ENCODE measurements around the gene POLA2.
"Not testable (repeated sequence)": the region's sequence is repeated elsewhere in the genome, so short reads cannot be mapped to it uniquely, and the experiment has no call there.

The POLA2 gene, protein sequence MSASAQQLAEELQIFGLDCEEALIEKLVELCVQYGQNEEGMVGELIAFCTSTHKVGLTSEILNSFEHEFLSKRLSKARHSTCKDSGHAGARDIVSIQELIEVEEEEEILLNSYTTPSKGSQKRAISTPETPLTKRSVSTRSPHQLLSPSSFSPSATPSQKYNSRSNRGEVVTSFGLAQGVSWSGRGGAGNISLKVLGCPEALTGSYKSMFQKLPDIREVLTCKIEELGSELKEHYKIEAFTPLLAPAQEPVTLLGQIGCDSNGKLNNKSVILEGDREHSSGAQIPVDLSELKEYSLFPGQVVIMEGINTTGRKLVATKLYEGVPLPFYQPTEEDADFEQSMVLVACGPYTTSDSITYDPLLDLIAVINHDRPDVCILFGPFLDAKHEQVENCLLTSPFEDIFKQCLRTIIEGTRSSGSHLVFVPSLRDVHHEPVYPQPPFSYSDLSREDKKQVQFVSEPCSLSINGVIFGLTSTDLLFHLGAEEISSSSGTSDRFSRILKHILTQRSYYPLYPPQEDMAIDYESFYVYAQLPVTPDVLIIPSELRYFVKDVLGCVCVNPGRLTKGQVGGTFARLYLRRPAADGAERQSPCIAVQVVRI

DNA sequence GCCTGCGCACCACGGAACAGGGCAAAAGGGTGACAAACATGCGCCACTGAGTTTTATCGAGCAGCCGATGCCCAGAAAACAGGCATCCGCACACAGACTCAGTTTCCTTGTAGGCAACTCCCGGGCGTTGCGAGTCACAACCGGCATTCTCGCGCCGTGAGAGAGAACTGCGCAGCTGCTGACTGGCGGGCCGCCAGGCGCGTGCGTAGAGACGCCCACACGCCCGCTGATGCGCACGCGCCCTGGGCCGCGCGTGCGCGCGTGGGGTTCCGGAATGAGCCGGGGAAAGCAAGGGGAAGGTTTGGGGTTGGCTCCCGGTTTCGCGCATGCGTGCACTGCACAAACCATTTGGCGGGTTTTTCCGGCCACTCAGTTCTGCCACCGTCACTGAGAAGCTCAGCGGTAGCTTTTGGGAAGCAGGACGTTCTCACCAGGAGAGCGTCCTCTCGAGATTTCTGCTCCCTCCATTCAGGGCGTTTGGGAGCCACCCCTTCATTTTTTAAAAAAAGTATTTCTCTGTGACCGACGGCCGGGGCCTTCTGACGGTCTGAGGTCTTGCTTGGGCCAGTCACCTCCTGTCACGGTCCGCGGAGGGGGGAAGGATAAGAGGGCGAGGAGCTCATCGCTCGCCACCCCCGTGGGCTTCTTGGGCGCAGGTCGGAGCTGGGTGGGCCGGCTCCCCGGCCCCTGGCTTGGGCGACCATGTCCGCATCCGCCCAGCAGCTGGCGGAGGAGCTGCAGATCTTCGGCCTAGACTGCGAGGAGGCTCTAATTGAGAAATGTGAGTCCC is at the start of gene POLA2:
POLA2 (plus strand) TSS at position 372 of the 790 bp plus-strand sequence; CDS start at position 703, 331 bp downstream.
- DNase-seq (ENCODE audit: low read depth), result peak; percentile 88

DNA sequence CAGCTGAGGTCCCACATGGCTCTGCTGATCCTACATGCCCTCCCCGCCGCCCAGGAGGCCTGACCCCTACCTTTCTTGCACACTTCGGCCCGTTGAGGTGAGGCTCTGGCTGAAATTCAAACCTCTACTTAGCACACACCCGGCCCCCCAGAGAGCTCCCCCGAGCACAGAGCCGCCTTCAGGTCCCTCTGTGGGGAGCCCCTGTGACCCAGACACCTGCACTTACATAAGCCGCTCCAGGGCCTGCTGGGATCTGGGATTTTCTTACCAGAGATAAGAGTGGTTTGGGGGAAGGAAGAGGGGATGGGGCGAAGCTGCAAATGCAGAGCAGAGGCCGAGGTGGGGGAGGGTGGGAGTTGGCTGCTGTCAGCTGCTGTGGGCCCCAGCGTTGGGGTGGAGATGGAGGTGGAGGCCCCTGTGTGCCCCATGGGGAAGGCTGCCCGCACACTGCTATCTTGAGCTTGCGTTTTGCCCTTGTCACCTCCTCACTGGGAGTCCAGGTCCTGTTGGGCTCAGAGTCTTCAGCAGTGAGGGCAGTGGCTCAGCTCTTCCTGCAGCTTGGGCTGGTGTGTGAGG is 49.4 kb upstream of the POLA2 start:
- DNase-seq (ENCODE audit: low read depth), result no peak

DNA sequence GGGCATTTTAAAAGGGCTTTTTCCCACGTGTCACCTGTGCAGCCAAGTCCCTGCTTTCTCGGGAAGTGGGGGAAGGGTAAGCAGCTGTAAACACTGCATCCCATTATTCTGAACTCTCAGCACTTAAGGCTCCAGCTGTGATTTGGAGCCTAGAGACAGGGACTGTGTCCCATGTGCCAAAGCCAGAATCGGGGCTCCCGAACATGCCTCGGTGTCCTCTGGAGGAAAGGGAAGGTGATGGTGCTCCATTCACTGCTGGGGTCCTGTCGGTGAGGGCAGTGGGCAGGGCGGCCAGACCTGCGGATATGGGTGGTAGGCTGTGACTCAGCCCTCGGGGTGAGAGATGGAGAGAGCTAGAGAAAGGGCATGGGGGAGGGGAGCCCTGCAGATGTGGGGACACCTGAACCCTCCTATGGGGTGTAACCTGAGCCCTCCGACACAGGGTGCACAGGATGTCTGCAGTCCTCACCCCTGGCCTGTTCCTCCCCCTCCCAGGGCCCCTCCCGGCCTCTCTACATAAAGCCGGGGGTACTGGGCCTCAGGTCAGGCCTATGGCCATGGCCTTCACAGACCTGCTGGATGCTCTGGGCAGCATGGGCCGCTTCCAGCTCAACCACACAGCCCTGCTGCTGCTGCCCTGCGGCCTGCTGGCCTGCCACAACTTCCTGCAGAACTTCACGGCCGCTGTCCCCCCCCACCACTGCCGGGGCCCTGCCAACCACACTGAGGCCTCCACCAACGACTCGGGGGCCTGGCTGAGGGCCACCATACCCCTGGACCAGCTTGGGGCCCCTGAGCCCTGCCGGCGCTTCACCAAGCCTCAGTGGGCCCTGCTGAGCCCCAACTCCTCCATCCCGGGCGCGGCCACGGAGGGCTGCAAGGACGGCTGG is 48.2 kb upstream of the POLA2 start:
- DNase-seq (ENCODE audit: low read depth), result no peak

DNA sequence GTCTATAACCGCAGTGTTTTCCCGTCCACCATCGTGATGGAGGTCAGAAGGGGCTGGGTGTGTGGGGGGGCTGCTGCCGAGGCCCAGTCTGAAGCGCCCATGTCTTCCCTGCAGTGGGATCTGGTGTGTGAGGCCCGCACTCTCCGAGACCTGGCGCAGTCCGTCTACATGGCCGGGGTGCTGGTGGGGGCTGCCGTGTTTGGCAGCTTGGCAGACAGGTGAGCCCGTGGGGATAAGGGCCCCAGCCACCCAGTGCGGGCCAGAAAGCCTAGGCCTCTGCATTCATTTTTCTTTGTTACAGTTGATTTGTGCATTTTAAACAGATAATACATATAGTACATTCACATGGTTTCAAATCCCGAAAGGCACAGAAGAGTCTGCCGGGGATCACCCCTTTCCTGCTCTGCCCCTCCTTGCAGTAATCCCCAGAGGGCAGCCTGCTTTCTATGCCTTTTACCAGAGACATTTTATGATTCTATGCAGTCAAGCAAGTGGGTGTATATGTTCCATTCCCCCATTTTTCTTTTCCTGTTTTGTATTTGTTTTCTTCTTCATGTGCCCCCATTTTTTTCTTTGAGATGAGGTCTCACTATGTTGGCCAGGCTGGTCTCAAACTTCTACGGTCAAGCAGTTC is 47.4 kb upstream of the POLA2 start:
- no peak for DNase-seq (ENCODE audit: low read depth)

DNA sequence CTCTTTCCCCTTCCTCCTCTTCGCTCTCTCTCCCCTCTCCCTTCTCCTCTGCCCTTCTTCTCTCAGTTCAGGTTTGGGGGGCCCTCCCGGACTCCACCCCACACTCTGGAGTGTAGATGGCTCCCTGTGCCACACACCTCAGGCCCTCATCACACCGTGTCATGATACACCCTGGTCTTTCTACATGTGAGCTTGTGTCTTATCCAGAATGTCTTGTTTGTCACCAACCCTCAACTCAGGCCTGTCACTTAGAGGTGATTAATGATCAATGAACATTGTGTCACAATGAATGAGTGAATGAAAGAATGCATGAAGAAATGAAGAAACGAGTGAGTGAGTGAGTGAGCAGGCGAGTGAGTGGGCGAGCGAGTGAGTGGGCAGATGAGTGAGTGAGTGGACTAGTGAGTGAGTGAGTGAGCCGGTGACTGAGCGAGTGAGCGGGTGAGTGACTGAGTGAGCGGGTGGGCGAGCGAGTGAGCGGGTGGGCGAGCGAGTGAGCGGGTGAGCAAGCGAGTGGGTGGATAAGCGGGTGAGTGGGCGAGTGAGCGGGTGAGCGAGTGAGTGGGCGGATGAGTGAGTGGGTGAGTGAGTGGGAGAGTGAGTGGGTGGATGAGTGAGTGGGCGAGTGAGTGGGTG is 46.2 kb upstream of the POLA2 start:
- no peak for DNase-seq (ENCODE audit: low read depth)

DNA sequence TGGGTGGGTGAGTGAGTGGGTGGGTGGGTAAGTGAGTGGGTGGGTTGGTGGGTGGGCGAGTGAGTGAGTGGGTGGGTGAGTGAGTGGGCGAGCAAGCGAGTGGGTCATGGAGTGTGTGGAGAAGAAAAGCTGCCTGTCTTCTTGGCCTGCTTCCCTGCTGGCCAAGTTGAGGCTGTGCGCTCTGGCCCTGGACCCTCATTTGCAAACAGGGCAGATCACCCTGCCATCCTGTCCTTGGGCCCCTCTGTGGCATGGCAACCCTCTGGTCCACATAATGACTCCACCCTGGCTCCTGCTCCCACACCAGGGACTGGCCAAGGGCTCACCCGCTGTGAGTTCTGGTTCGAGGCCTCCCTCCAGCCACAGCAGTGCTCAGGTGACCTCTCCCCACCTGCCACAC is 44.9 kb upstream of the POLA2 start:
- DNase-seq (ENCODE audit: low read depth), result no peak

DNA sequence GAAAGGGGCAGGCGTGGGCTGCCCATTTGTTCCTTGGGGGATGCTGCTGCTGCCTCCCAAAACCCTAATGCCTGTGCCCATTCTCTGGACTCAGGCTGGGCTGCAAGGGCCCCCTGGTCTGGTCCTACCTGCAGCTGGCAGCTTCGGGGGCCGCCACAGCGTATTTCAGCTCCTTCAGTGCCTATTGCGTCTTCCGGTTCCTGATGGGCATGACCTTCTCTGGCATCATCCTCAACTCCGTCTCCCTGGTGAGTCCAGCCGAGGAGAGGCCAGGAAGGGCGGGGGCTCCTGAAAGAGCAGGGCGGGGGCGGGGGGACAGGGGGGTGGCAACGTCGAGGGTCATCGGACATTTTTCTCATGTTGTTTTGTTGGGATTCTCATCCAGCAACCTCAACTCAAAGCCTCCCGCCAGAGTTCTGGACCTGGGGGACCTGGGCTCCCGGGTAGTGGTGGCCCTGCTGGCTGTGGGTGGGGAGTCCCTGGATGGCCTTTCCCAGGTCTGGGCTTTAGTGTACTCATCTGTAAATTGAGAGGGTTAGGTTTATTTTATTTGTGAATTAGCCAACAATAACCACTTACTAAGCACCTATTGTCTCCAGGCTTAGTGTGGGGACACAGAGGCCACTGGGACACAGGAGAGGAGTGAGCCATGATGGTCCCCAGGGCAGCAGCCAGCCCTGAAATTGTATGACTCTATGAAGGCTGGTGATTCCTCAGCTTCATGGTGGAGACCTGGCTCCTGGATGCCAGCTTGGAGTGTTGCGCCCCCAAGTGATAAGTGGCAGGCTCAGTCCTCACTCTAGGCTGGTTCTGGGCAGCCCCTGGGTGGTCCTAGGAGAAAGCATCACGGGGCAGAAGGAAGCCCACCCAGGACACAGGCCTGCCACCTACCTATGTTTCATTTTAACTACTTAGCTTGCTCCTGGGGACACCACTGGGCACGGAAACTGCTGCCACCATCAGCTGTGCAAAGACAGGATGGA is 44.0 kb upstream of the POLA2 start:
- DNase-seq (ENCODE audit: low read depth), result no peak

DNA sequence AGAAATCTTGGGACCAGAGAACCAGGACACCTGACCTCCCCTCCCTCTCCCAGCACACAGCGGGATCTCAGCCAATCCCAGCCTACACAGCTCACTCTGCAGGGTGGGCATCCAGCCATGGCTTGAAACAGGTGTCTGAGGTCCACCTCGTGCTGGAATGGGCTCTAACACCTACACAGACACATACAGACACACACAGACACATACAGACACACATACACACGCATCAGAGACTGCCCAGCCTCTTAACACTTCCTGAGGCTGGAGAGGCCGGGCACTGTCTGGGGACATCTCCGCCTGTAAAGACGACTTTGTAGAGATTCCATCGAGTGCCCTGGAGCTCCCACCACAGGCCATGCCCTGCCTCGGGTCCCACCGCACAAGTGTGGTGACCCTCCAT is 43.3 kb upstream of the POLA2 start:
- DNase-seq (ENCODE audit: low read depth), result no peak

DNA sequence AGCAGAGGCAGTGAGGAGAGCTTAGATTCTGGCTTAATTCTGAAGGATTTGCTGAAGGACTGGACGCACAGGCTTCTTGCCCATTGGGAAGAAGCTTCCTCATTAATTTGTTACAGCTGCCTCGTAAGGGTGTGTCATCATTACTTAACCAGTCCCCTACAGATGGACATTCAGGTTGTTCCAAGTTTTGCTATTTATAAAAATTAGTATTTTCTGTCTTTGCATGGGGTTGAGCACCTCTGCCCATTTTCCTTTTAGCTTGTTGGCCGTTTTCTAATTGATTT is 41.9 kb upstream of the POLA2 start:
- no peak for DNase-seq (ENCODE audit: low read depth)

DNA sequence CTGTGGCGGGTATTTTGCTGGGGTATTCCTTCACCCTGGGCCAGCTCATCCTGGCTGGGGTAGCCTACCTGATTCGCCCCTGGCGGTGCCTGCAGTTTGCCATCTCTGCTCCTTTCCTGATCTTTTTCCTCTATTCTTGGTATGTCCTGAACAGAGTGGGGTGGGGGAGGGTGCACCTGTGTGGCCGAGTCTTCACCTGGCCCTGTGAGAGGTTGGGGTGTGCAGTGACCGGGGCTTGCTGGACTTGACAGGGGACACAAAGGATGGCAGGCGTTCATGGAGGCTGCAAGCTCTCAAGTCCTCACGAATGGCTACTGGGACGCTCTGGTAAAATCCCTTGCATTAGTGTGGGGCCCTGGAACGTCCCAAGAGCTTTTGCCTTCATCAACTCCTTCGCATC is 40.7 kb upstream of the POLA2 start:
- DNase-seq (ENCODE audit: low read depth), result no peak

DNA sequence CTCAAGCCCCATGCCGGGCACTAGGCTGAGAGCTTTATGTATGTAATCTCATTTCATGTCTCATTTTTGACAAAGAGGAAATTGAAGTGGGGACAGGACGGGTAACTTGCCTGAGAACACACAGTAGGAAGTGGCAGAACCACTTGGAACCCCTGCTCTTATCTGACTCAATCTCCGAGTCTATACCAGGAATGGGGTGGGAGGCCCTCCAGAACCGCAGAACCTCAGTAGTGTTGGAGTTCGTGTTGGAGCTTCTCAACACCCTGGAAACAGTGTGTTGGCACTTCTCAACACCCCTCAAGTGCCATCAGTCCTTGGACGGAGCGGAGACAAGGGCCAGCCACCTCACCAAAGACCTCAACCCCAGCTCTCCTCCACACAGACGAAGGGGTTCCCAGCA is 38.8 kb upstream of the POLA2 start:
- DNase-seq (ENCODE audit: low read depth), result no peak

DNA sequence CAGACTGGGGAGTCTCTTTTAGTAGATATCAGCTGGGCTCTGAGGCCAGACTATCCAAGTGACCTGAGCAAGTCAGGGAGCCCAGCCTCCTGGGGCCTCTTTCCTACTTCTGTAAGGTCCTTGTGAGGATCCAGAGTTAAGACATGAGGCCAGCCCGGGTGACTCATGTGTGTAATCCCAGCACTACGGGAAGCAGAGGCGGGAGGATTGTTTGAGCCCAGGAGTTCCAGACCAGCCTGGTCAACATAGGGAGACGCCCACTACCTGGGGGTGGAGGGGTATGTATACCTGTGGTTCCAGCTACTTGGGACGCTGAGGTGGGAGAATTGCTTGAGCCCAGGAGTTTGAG is 36.9 kb upstream of the POLA2 start:
- DNase-seq (ENCODE audit: low read depth), result peak; percentile 48

DNA sequence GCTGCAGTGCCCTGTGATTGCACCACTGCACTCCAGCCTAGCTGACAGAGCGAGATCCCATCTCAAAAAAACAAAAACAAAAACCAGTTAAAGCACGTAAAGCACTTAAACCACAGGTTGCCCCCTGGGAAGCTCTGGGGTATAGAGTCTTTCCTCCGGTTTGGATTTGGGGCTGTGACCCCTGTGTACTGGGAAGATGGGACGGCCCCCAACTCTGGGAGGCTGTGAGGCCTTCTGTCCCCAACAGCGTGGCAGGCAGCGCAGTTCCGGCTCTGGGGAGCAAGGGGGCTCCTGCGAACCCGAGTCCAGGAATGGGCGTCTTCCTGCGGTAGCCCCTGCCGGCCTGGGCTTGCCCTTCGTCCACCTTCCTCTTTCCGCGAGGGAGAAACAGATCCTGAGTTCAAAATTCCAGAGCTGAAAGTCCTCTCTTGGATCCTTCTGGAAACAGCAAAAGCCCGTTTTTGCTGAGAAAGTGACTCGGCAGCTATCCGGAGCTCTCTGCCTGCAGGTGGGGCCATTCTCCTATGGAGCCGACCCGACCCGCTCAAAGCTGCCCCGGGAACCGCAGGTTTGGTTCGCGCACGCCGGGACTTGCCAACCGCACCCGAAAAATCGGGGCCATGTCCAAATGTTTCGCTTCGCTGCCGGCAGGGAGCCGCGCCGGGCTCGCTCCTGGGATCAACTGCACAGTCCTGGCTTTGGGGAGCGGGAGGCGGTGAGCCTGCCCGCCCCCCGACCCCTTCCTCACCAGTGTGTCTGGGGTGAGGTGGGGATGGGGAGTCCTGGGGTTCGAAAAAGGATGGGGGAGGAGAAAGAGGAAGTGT is 36.3 kb upstream of the POLA2 start:
- peak; percentile 44 for DNase-seq (ENCODE audit: low read depth)

DNA sequence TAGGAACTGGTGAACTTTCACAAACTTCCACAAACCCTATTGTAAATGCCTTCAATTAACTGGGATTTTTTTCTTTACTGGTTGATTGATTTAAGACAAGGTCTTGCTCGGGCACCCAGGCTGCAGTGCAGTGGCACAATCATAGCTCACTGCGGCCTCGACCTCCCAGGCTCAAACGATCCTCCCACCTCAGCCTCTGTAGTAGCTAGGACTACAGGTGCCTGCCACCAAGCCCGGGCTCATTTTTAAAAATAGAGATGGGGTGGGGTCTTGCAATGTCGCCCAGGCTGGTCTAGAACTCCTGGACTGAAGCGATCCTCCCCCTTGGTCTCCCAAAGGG is 35.7 kb upstream of the POLA2 start:
- DNase-seq (ENCODE audit: low read depth), result no peak

DNA sequence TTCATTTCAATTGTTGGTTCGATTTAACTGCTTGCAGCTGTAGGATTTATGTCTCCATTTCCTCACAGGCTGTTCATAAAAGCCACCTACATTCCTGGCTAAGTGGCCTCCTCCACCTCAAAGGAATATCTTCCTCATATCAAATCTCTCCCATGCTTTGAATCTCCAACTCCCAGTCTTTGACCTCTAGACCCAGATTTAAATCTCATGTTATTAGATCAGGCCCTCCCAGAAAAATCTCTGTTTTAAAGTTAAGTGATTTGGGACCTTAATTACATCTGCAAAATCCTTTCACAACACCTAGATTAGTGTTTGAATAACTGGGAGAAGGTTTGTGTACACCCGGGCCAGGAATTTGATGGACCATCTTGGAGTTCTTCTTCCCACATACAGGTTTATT is 33.9 kb upstream of the POLA2 start:
- DNase-seq (ENCODE audit: low read depth), result no peak

DNA sequence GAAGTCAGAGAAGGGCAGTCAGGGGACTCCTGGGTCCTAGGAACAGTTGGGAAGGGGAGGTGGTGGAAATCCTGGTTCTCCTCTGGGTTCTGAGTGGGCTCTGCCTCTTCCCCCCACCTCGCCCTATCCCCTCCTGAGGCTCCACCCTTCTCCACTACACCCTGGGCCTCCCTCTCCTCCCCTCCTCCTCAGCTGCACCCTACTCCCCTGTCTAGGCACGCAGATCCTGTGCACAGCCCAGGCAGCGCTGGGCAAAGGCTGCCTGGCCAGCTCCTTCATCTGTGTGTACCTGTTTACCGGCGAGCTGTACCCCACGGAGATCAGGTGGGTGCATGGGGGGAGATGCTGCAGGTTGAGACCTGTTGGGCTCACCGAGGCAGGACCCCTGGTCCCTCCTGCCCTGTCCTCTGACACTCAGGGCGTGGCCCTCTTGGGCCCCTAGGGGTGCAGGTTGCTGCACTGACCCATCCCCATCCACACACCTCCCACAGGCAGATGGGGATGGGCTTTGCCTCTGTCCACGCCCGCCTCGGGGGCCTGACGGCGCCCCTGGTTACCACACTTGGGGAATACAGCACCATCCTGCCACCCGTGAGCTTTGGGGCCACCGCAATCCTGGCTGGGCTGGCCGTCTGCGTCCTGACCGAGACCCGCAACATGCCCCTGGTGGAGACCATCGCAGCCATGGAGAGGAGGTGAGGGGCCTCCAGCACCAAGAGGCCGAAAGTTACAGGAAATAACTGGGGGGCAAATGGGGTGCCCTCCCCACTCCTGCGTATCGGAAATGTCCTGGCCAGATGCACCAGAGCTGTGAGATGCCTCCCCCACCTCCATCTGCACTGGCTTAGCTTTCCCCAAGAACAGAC is 25.3 kb upstream of the POLA2 start:
- no peak for DNase-seq (ENCODE audit: low read depth)

DNA sequence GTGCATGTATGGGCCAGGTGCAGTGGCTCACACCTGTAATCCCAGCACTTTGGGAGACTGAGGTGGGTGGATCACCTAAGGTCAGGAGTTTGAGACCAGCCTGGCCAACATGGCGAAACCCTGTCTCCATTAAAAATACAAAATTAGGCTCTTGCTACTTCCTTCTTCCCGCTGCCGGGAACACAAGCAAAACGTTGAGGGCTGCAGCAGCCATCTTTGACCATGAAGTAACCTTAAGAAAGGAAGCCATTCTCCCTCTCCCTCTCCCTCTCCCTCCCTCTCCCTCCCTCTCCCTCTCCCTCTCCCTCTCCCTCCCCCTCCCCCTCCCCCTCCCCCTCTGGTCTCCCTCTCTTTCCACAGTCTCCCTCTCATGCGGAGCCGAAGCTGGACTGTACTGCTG is 23.5 kb upstream of the POLA2 start:
- not testable (repeated sequence) for DNase-seq (ENCODE audit: low read depth)

DNA sequence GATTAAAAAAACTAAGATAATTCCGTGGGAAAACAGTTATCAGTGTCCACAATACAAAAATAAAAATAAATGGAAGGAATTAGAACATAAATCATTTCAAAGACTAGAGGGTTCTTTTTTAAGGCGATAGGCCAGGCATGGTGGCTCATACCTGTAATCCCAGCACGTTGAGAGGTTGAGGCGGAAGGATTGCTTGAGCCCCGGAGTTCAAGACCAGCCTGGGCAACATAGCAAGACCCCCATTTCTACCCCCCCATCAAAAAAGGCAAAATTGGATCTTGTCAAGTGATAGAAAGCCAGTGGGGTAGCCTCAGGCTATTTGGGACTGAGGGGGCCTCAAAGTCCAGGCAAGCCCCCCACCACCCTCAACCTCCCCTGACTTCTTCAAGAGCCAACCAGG is 20.6 kb upstream of the POLA2 start:
- DNase-seq (ENCODE audit: low read depth), result no peak

Measured in stromal cell of bone marrow (primary cell).